Measurements from ENCODE around the gene BMPR1A. TPM values are rescaled to one million over a fixed set of nuclear protein-coding genes. Genes with fewer than 3 reads are reported as not detected.
"Not testable (repeated sequence)": the region's sequence is repeated elsewhere in the genome, so short reads cannot be mapped to it uniquely, and the experiment has no call there.

Gene BMPR1A
- total RNA-seq, 1 donor from 2014 or later, result 45.8 TPM

DNA sequence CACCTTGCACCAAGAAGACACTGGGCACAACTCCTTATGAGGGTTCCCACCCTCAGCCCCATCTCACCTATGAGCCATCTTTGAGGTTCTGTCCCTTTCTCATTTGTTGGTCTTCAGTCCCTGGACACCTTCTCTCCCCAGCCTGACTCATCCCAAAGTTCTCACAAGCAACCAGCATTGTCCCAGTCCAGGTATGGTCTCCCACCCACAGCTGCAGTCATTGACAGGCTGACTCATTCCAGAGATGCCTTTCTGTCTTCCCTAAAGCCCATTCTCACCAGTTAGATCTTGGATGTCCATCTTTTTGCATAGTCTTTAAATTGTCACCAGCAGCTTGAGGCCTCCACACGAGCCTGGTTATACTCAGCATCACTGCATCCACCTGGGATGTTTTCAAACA is 26.7 kb upstream of the BMPR1A start:
- no peak for DNase-seq (ENCODE audit: low read depth)

DNA sequence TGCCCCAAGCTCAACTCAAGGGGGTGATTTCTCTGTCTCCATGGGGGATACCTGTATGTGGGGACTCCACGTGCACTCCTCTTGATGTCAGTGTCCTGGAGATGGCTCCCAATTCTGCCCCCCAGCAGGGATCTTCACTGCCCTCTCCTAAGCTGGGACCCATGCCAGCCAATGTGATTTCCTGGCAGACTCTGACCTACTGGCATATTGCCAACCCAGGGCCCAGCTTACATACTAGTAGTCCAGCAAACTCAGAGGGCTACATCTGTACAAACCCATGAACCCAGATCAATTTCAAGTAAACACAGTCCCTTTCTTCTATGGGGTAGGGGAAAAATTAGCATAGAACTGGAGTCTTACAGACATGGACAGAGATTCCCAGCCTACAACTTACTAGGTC is 26.2 kb upstream of the BMPR1A start:
- DNase-seq (ENCODE audit: low read depth), result peak; percentile 35

DNA sequence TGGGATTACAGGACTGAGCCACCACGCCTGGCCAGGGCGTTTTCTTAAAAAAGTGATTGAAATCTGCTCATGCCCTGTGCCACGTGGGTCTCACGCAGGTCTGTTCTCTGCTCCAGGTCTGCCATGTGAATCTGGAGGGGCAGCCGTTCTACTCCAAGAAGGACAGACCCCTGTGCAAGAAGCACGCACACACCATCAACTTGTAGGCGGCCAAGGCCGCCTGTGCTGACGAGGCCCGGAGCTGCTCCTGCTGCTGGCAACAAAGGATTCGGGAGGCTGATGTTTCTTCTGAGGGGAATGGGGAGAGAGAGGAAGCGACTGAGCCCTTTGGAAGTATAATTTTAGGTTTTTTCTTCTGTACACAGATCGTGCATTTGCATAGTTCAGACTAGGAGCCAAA is 23.6 kb upstream of the BMPR1A start:
- DNase-seq (ENCODE audit: low read depth), result peak; percentile 15

DNA sequence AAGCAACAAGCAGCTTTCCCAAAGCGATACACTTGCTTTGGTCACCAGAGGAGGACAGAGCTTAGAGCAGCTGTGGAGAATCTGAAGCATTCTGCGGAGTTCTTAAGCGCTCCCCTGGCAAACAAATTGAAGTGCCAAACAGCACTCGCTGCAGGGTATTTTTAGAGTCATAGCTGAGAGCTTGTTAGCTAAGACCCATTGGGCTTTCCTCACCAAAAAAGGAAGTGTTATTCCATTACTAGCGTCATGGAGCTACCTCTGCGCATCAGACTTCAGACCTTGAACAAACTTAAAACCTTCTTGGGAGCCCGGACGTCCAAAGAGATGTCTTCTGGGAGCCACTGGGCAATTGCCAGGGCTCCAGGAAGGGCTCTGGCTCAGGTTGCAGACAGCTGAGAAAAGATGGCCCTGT is 23.2 kb upstream of the BMPR1A start:
- peak; percentile 89 for DNase-seq (ENCODE audit: low read depth)

DNA sequence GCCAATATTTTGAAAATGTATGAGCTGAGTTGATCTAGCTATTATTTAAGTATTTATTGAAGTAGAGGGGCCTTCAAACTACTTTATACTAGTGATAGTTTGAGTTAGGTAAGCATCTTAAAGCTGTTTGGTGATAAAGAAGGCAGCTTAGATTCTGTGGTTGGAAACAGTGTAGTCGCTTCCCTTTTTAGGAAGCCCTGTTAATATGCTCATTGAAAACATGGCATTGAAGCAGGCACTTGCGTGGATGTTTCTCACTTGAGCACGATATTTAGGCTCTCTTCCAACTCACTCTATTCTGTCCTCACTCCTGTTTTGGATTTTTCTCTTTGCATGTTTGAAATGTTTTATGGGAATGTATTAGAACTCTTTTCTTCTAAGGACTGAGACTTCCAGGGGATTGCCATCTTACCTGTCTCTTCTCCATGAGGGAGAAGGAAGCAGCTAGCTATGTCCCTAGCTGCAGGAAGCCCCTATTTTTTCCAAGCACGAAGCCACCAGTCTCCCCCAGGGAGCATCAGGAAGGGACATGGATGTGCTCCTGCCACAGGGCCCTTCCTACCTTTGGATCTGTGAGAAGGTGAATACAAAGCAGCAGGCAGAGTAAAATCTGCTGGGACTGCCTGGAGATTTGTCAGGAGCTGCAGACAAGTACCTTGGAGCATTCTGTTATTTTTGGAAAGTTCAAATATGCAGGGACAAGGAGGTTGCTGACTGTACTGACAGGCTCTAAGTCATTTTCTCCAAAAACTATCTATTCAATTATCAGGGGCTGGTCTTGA is 22.0 kb upstream of the BMPR1A start:
- no peak for DNase-seq (ENCODE audit: low read depth)

DNA sequence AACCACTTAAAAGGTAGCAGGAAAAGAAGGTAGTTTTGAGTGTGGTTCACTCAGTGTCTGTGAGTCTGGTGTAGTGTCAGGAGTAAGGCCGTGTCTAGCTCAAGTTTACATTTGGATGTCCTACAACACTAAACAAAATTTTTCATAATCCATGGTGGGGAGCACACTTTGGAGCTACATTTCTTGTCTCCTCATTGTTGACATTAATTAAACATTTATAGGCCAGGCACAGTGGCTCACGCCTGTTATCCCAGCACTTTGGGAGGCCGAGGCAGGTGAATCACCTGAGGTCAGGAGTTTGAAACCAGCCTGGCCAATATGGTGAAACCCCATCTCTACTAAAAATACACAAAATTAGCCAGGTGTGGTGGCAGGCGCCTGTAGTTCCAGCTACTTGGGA is 21.1 kb upstream of the BMPR1A start:
- not testable (repeated sequence) for DNase-seq (ENCODE audit: low read depth)

DNA sequence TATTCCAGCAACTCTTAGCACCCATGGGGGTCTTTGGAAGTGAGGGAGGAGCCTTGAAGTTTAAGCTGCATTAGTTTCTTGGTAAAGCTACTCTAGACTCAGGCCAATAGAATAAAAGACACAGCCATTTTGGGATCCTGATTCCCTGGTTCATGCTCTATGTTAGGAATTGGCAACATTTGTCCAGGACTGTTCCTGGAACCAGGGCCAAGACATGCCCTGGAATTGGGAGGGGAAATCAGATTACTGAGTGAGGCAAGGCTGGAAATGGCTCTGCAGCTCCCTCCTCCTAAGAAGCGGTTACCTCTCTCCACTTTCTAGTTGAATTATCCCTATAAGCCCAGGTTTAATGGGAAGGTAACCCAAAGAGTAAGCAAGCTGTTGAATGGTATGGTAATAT is 14.2 kb upstream of the BMPR1A start:
- DNase-seq (ENCODE audit: low read depth), result no peak

DNA sequence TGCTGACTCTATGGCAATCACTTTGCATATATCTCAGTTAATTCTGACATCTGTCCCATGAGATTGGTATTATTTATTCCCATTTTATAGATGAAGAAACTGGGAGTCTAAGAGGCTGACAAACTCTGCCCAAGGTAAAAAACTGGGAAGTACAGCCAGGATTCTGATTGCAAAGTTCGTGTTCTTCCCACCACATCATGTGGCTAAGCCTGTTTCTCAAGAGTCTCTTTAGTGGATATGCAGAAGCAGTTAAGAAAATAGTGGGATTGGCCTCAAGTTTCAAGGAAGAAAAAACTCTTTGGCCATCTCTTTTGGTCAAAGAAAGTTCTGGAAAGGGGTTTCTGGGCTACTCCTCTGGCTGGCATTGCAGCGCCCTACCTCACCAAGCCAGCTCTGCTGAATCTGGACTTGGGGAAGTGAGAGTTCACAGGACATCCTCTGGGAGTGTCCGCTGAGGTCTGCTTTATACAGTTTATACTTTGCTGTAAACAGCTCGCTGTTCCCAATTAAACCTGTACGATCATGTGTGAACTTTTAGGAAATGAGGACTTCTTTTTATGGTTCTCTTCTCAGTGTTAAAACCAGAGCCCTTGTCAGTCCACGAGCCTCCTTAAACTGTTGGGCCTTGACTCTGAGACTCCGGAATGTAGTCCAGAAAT is 12.2 kb upstream of the BMPR1A start:
- DNase-seq (ENCODE audit: low read depth), result no peak

DNA sequence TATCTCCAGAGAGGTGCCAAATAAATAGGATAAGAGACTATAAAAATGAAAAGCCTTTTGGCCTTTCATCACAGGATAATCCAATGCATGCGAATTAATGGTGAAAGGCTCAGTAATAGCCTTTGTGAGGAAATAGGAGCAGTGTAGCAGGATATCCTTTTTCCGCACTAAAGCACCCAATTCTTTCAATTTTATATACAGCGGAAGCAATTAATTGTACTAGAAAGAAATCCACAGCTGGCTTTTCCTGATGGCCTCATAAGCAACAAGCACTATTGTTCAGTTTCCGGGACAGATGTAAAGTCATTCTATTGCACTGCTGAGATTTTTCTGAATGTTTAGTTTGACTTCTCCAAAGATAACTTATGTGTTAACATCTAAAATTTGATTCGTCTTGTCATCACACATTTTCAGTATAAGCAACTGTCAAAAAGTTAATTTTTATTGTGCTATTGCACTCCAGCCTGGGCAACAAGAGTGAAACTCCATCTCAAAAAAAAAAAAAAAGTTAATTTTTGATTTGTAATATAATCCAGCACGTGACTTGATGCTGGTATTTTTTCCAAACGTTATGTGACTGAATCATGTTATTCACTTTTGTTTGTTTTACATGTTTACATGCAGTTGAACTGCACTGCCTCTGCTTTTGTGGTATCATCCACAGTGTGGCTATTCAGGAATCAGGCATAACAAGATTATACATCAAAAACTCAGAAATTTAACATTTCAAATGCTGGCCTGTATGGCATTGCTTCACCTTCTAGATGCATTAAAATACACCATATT is 8.4 kb upstream of the BMPR1A start:
- DNase-seq (ENCODE audit: low read depth), result no peak

DNA sequence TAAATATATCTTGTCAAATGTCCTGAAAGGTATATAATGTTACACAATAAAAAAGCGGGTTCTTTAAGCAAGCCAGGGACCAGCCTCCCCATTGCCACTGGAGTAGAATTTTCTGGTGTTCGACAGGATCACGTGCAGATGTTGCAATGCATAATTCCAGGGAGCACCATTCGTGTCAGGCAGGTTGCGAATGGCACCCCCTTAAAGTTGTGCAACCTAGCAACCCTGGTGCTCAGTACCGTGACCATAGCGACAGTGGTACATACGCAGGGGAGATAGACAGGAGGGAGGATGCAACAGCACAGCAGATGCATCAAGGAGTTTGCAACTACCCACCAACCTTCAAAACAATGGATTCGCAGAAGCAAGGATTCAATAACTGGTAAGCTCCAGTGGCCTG is 6.6 kb upstream of the BMPR1A start:
- no peak for DNase-seq (ENCODE audit: low read depth)

DNA sequence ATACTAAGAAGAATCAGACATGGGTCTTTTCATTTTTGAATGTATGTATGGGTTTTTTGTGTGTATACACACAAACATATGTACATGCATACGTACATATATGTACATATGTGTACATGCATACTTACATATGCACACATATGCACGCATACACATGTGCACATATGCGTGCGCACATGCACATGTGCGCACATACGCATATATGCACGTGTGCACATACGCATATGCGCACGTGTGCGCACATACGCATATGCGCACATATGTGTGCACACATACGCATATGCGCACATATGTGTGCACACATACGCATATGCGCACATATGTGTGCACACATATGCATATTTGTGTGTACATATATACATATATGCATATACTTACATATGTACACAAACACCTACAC is 4.9 kb upstream of the BMPR1A start:
- DNase-seq (ENCODE audit: low read depth), result no peak

DNA sequence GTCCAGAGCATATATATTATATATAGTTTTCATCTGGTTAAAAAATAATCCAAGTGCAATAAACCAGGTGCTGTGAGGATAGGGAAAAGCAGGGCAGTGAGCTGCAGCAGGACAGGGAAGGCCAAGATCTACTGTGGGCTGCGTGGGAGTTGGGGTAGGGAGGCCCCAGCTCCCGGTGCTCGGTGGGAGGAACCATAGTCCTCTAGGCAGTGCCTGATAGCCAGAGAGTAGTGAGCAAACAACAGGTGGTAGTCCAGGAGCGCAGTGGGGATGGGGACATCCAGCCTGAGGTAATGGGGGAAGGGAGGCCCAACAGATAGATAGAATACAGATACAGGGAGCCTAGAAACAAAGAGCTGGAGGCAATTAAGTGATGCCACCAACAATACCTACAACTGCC is 4.1 kb upstream of the BMPR1A start:
- no peak for DNase-seq (ENCODE audit: low read depth)

DNA sequence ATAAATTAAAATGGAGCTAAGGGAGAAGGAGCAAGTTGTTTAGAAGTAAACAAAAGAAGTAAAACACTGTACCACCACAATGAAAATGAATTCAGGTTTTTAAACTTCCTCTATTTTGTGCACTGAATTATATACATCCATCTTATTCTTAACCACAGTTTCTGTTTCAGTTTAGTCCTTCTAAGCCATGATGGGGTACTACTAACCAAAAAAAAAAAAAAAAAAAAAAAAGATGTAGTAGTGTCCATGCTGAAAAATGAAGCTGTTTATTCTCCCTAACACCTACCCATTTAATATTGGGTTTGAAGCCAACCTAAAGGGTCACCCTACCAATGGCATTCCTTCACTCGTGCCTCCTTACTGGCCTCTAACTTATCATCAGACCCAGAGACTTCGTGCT is 3.4 kb upstream of the BMPR1A start:
- no peak for DNase-seq (ENCODE audit: low read depth)

DNA sequence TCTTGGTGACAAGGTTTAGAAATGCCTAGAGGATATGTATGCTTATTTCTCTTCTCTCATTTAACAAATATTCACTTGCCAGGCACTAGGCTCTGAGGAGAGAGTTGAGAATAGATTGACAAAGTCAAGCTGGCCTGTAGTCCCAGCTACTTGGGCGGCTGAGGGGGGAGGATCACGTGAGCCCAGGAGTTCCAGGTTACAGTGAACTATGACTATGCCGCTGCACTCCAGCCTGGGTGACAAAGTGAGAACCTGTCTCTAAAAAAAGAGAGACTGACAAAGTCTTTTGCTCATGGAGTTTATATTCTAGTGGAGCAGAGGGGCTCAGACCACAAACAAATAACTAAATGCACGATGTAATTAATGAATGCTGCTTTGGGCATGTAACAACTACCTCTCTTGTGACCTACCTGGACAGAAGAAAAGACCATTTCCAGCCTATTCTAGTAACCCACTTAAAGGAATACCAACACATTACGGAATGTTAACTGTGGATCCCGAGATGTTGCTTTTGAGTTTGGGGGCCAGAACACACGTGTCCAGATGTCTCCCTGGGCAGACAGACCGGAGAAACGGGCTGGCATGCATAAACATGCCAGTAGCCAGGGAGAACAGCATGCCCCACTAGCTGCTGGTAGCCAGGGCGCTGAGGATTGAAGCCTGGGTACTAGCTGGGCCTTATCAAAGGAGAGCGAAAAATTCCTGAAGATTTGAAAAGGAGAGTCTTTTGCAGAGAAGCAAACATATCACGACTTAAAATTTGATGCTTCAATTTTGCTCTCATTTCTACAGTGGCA is 2.6 kb upstream of the BMPR1A start:
- no peak for DNase-seq (ENCODE audit: low read depth)

DNA sequence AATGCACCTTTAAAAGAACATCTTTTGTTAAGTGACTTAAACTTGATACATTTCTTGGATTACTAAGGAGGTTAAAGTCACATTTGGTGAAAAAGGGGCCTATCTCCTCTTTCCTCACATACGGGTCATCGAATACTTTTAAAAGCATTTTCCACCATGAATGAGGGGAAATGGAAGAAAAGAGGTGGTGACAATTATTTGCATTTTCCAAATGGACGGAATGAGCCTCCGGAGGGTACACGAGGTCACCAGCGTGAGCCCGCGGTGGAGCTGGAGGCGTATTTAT is 1.0 kb upstream of the BMPR1A start:
- no peak for DNase-seq (ENCODE audit: low read depth)

DNA sequence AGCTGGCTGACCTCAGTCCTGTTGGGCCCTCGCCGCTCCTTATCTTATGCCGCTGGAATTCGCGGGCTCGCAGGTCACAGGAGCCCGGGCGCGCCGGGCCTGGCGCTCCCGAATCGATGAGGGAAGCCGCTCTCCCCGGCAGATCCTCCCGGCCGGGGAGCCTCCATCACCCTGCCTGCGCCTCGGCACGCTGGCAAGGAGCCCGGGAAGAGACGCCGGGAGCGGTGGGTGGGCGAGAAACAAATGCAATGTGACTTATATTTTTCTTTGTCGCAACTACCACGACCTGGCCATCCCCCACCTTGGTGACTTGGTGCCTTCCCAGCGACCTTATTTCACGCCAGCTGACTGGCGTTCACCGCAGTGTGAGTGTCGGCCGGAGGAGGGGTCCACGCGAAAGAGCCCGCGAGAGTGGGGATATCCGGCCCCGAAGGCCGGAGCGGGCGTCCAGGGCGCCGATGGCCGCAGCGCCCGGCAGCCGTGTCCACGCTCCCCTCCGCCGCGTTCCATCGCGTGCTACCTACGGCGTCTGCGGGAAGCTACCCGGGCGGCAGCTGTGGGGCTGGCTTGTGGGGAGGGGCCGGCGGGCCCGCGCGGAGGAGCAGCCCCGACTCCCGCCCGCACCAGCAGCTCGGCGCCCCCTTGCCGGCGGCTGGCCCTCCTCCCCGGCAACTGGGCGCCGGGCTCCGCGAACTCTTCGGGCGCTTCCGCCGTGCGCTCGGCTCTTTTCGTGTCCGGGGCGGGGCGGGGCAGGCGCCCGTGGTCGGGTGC is 494 bp upstream of the BMPR1A start:
- DNase-seq (ENCODE audit: low read depth), result peak; percentile 95

DNA sequence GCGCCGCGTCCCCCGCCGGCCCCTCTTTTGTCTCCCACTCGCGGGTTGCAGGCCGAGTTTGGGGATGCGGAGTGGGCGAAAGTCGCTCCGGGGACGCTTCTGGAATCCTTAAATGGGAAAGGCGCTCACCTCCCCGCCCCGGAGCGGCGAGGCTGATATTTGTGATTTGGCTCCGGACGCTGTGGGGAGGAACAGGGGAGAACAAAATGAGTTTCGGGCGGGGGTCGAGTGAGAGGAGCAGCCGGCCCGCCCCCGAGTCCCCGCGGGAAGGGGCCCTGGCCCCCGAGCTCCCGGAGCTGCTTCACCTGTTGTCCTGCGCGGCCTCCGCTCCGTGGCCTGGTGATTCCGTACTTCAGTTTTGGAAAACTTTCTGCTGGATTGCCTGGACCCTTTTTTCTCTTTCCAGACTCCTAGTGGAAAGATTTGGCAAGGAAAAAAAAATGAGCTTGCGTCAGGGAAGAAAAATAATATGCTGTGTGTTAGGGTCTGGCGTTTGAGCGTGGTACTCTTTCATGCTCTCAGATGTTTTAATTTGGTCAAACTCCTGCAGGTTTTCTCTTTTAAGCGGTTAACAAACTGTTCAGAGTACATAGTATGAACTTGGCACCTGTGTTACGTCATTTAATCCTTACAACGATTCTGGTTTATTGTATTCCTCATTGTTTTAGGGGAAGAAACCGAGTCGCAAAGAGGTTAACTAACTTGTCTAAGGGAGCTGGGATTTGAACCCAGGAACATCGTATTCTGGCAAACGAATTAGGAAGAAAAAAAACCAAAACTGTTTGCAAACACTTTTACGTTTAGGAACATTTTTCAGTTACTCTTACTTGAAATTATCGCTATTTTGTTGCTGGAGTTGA is 924 bp downstream of the BMPR1A start:
- DNase-seq (ENCODE audit: low read depth), result peak; percentile 69

DNA sequence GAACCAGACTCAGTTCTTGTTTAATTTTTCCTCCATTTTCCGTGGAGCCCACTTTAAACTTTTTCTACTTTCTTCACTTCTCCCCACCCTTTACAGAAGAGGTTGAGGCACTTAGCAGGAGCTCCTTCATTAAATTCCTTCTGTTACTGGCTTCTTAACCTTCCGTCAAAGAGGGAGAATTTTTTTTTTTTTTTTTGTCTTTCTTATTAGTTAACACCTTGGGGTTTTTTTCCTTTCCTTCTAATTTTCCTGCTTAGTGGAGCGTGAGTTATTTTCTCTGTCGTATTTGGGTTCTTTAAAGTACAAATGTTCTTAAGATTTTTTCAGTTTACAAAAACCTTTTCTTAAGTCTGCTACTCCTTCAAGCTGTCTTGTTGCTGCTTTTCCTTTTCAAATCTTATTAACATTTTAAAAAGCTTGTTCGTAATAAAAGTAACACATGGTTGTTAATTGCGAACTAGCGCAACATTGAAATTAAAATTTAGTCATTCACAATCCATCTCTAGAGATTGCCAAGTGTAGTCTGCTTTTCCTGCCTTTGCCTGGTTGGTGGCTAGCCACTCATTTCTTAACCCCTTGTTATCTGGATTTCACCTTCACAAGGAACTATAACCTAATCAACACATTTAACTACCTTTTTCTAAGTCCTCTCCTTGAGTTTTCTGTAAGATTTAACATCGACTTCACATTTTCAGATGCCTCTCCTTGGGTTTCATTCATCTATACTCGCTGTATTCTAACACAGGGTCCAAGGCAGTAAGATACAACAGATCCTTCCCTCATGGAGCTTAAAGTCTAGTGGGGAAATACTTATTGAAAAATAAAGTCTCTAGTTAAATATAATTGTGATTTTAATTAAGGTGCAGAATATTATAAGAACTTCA is 2.0 kb downstream of the BMPR1A start:
- DNase-seq (ENCODE audit: low read depth), result no peak

Data from myocyte (in vitro differentiated cells).